ENCODE results near the gene SORCS2. TPM values are rescaled to one million over a fixed set of nuclear protein-coding genes. Genes with fewer than 3 reads are reported as not detected.

The SORCS2 gene
- polyA plus RNA-seq, 1 donor (not counting 4 experiments of a cell fraction or from before 2014, with no cell fraction given) = 0.09 TPM

GRCh38 chr4:7780751-7781348 lies 588.5 kb downstream of the SORCS2 start:
- Histone ChIP-seq H4K20me1 (ENCODE audit: control insufficient read depth, extremely low read depth, insufficient read depth, low read length) (no peaks in the 10 kb centered on the region), H3K4me2 (ENCODE audit: control insufficient read depth, extremely low read depth, insufficient read depth, low read depth, low read length) (no peak overlapping the region), H3K9me3 (ENCODE audit: control insufficient read depth, low read depth, low read length) (no peaks in the 10 kb centered on the region), H3K9me1 (ENCODE audit: control insufficient read depth, extremely low read depth, insufficient read depth, low read length) (no peaks in the 10 kb centered on the region), H3K4me3 (ENCODE audit: control insufficient read depth in 2 of 3, extremely low read depth in 1 of 3, insufficient read depth in 2 of 3, low read depth in 1 of 3, low read length in 3 of 3) (no peak overlapping the region), H3K79me2 (ENCODE audit: control insufficient read depth, insufficient read depth, low read length) (no peaks in the 10 kb centered on the region), H3K9ac (ENCODE audit: control insufficient read depth, extremely low read depth, insufficient read depth, low read length) (no peak overlapping the region), H3K4me1 (ENCODE audit: control insufficient read depth, extremely low read depth, insufficient read depth, low read length) (no peaks in the 10 kb centered on the region), H3K27me3 (ENCODE audit: control insufficient read depth, extremely low read depth, insufficient read depth, low read length) (no peaks in the 10 kb centered on the region), H3K27ac (ENCODE audit: control insufficient read depth, insufficient read depth, low read length) (no peak overlapping the region), H2AFZ (ENCODE audit: control insufficient read depth, low read length) (no peak overlapping the region), H3K36me3 (ENCODE audit: control insufficient read depth in 2 of 2, extremely low read depth in 1 of 2, insufficient read depth in 2 of 2, low read length in 2 of 2) (peaks cover 19 to 40% of the 10 kb centered on the region in 2 experiments)
- FAIRE-seq (no peak), DNase-seq (ENCODE audit: low read depth, low spot score) (no peak)
- dilution Hi-C loops (cut with MboI; ENCODE audit: extremely low pct_ligation_motif_present, low sequenced_read_pairs) = no loop called here
- no peak for TF ChIP-seq CTCF (optimal IDR thresholded peaks at IDR 0.05 in 1 of 3, IDR thresholded peaks at IDR 0.05 in 1 of 3, conservative IDR thresholded peaks at IDR 0.05 in 1 of 3; ENCODE audit: extremely low read depth in 1 of 3, insufficient read depth in 2 of 3, low read length in 3 of 3)

- Histone ChIP-seq H2AFZ (ENCODE audit: control insufficient read depth, low read length) (no peak overlapping the region), H3K4me2 (ENCODE audit: control insufficient read depth, extremely low read depth, insufficient read depth, low read depth, low read length) (no peak overlapping the region), H3K27me3 (ENCODE audit: control insufficient read depth, extremely low read depth, insufficient read depth, low read length) (no peaks in the 10 kb centered on the region), H3K4me3 (ENCODE audit: control insufficient read depth in 2 of 3, extremely low read depth in 1 of 3, insufficient read depth in 2 of 3, low read depth in 1 of 3, low read length in 3 of 3) (no peak overlapping the region), H3K4me1 (ENCODE audit: control insufficient read depth, extremely low read depth, insufficient read depth, low read length) (no peaks in the 10 kb centered on the region), H3K79me2 (ENCODE audit: control insufficient read depth, insufficient read depth, low read length) (no peaks in the 10 kb centered on the region), H3K9me1 (ENCODE audit: control insufficient read depth, extremely low read depth, insufficient read depth, low read length) (no peaks in the 10 kb centered on the region), H3K27ac (ENCODE audit: control insufficient read depth, insufficient read depth, low read length) (no peak overlapping the region), H4K20me1 (ENCODE audit: control insufficient read depth, extremely low read depth, insufficient read depth, low read length) (no peaks in the 10 kb centered on the region), H3K9ac (ENCODE audit: control insufficient read depth, extremely low read depth, insufficient read depth, low read length) (no peak overlapping the region), H3K9me3 (ENCODE audit: control insufficient read depth, low read depth, low read length) (no peaks in the 10 kb centered on the region), H3K36me3 (ENCODE audit: control insufficient read depth in 2 of 2, extremely low read depth in 1 of 2, insufficient read depth in 2 of 2, low read length in 2 of 2) (peaks cover 22 to 41% of the 10 kb centered on the region in 2 experiments)
- TF ChIP-seq EZH2 (IDR thresholded peaks at IDR 0.05; ENCODE audit: low read length) (no peak), CTCF (optimal IDR thresholded peaks at IDR 0.05 in 1 of 3, IDR thresholded peaks at IDR 0.05 in 1 of 3, conservative IDR thresholded peaks at IDR 0.05 in 1 of 3; ENCODE audit: extremely low read depth in 1 of 3, insufficient read depth in 2 of 3, low read length in 3 of 3) (no peak)
- dilution Hi-C loops (cut with MboI; ENCODE audit: extremely low pct_ligation_motif_present, low sequenced_read_pairs) = no loop called here
- no peak for FAIRE-seq
- no peak for DNase-seq (ENCODE audit: low read depth, low spot score)
These were observed 589.0 kb downstream of the SORCS2 start for GRCh38 chr4:7781366-7781765.

Data from keratinocyte (primary cell).